ENCODE measurements around the gene BEST1.
A peak's percentile ranks its signal among the peaks of the same experiment; 100 is the strongest.

Gene BEST1

GRCh38 chr11:61950035-61950547, at the start of gene BEST1:
TSS of gene BEST1 (plus strand) at chr11:61950351. CDS start at chr11:61951807, 1,456 bp downstream.
- no peaks in the 10 kb centered on the region for H3K9me3 ChIP-seq (ENCODE audit: control insufficient read depth in 2 of 2, low read length in 2 of 2)
- no peak within 1 kb of the TSS for H3K9ac ChIP-seq (ENCODE audit: low read depth in 1 of 2, low read length in 2 of 2)
- H3K27ac ChIP-seq (ENCODE audit: low read depth in 2 of 2, low read length in 2 of 2) = peak within 1 kb of the TSS in 1 of 2 donors; percentile 32
- H3K36me3 ChIP-seq (ENCODE audit: control insufficient read depth in 2 of 2, insufficient read depth in 2 of 2, low read length in 2 of 2) = no peaks in the 10 kb centered on the region
- H3K27me3 ChIP-seq (ENCODE audit: control insufficient read depth in 2 of 2, insufficient read depth in 2 of 2, low read length in 2 of 2) = no peaks in the 10 kb centered on the region
- H3K4me3 ChIP-seq (ENCODE audit: low read length in 2 of 2) = no peak within 1 kb of the TSS
- H3K4me1 ChIP-seq (ENCODE audit: control insufficient read depth in 2 of 2, insufficient read depth in 2 of 2, low read length in 2 of 2) = peaks cover 0 to 2% of the 10 kb centered on the region in 2 donors

- H3K4me3 ChIP-seq (ENCODE audit: low read length in 2 of 2) = no peak overlapping the region
- no peaks in the 10 kb centered on the region for H3K9me3 ChIP-seq (ENCODE audit: control insufficient read depth in 2 of 2, low read length in 2 of 2)
- H3K36me3 ChIP-seq (ENCODE audit: control insufficient read depth in 2 of 2, insufficient read depth in 2 of 2, low read length in 2 of 2) = peaks cover 0 to 3% of the 10 kb centered on the region in 2 donors
- no peak overlapping the region for H3K27ac ChIP-seq (ENCODE audit: low read depth in 2 of 2, low read length in 2 of 2)
- no peak overlapping the region for H3K9ac ChIP-seq (ENCODE audit: low read depth in 1 of 2, low read length in 2 of 2)
- H3K27me3 ChIP-seq (ENCODE audit: control insufficient read depth in 2 of 2, insufficient read depth in 2 of 2, low read length in 2 of 2) = no peaks in the 10 kb centered on the region
- H3K4me1 ChIP-seq (ENCODE audit: control insufficient read depth in 2 of 2, insufficient read depth in 2 of 2, low read length in 2 of 2) = peaks cover 0 to 3% of the 10 kb centered on the region in 2 donors
These were observed 48.8 kb upstream of the BEST1 start for GRCh38 chr11:61901397-61901796.

- Histone ChIP-seq H3K9ac (ENCODE audit: low read depth in 1 of 2, low read length in 2 of 2) (no peak overlapping the region), H3K27ac (ENCODE audit: low read depth in 2 of 2, low read length in 2 of 2) (no peak overlapping the region), H3K4me1 (ENCODE audit: control insufficient read depth in 2 of 2, insufficient read depth in 2 of 2, low read length in 2 of 2) (peaks cover 0 to 3% of the 10 kb centered on the region in 2 donors), H3K4me3 (ENCODE audit: low read length in 2 of 2) (no peak overlapping the region), H3K36me3 (ENCODE audit: control insufficient read depth in 2 of 2, insufficient read depth in 2 of 2, low read length in 2 of 2) (peaks cover 0 to 3% of the 10 kb centered on the region in 2 donors), H3K9me3 (ENCODE audit: control insufficient read depth in 2 of 2, low read length in 2 of 2) (no peaks in the 10 kb centered on the region), H3K27me3 (ENCODE audit: control insufficient read depth in 2 of 2, insufficient read depth in 2 of 2, low read length in 2 of 2) (no peaks in the 10 kb centered on the region)
These were observed 47.8 kb upstream of the BEST1 start for GRCh38 chr11:61902313-61902712.

GRCh38 chr11:61903845-61904244, 46.3 kb upstream of the BEST1 start:
- H3K4me3 ChIP-seq (ENCODE audit: low read length in 2 of 2) = no peak overlapping the region
- H3K9ac ChIP-seq (ENCODE audit: low read depth in 1 of 2, low read length in 2 of 2) = no peak overlapping the region
- no peak overlapping the region for H3K27ac ChIP-seq (ENCODE audit: low read depth in 2 of 2, low read length in 2 of 2)
- no peaks in the 10 kb centered on the region for H3K27me3 ChIP-seq (ENCODE audit: control insufficient read depth in 2 of 2, insufficient read depth in 2 of 2, low read length in 2 of 2)
- no peaks in the 10 kb centered on the region for H3K9me3 ChIP-seq (ENCODE audit: control insufficient read depth in 2 of 2, low read length in 2 of 2)
- peaks cover 0 to 3% of the 10 kb centered on the region in 2 donors for H3K36me3 ChIP-seq (ENCODE audit: control insufficient read depth in 2 of 2, insufficient read depth in 2 of 2, low read length in 2 of 2)
- H3K4me1 ChIP-seq (ENCODE audit: control insufficient read depth in 2 of 2, insufficient read depth in 2 of 2, low read length in 2 of 2) = no peaks in the 10 kb centered on the region

DNA sequence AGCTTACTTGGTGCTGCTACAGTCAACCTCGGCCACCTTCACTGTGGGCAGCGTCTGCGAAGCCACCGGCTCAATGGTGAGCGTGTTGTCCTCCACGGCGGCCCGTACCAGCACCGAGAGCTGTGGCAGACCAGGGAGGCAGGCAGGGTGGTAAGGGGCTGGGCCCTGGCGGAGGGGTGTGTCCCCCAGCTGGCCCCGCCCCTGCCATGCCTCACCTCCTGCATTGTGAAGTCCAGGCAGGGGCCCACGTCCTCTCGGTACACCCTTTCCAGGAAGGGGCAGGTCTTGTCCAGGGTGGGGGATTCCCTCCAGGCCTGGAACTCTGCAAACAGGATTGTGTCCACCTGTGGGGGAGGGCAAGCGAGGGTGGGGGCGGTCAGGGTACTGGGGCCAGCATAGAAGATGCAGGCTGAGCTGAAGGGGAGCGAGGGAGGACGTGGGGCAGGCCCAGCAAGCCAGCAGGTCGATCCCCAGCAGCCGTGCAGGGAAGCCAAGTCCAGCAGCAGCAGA, 45.6 kb upstream of the BEST1 start:
- Histone ChIP-seq H3K27me3 (ENCODE audit: control insufficient read depth in 2 of 2, insufficient read depth in 2 of 2, low read length in 2 of 2) (no peaks in the 10 kb centered on the region), H3K9me3 (ENCODE audit: control insufficient read depth in 2 of 2, low read length in 2 of 2) (no peaks in the 10 kb centered on the region), H3K4me3 (ENCODE audit: low read length in 2 of 2) (no peak overlapping the region), H3K36me3 (ENCODE audit: control insufficient read depth in 2 of 2, insufficient read depth in 2 of 2, low read length in 2 of 2) (peaks cover 0 to 3% of the 10 kb centered on the region in 2 donors), H3K9ac (ENCODE audit: low read depth in 1 of 2, low read length in 2 of 2) (no peak overlapping the region), H3K27ac (ENCODE audit: low read depth in 2 of 2, low read length in 2 of 2) (no peak overlapping the region), H3K4me1 (ENCODE audit: control insufficient read depth in 2 of 2, insufficient read depth in 2 of 2, low read length in 2 of 2) (no peaks in the 10 kb centered on the region)

- Histone ChIP-seq H3K4me3 (ENCODE audit: low read length in 2 of 2) (no peak overlapping the region), H3K9ac (ENCODE audit: low read depth in 1 of 2, low read length in 2 of 2) (no peak overlapping the region), H3K4me1 (ENCODE audit: control insufficient read depth in 2 of 2, insufficient read depth in 2 of 2, low read length in 2 of 2) (no peaks in the 10 kb centered on the region), H3K36me3 (ENCODE audit: control insufficient read depth in 2 of 2, insufficient read depth in 2 of 2, low read length in 2 of 2) (peaks cover 0 to 3% of the 10 kb centered on the region in 2 donors), H3K27me3 (ENCODE audit: control insufficient read depth in 2 of 2, insufficient read depth in 2 of 2, low read length in 2 of 2) (no peaks in the 10 kb centered on the region), H3K27ac (ENCODE audit: low read depth in 2 of 2, low read length in 2 of 2) (no peak overlapping the region), H3K9me3 (ENCODE audit: control insufficient read depth in 2 of 2, low read length in 2 of 2) (no peaks in the 10 kb centered on the region)
These were observed 45.0 kb upstream of the BEST1 start for GRCh38 chr11:61905067-61905696.

- Histone ChIP-seq H3K9me3 (ENCODE audit: control insufficient read depth in 2 of 2, low read length in 2 of 2) (no peaks in the 10 kb centered on the region), H3K4me1 (ENCODE audit: control insufficient read depth in 2 of 2, insufficient read depth in 2 of 2, low read length in 2 of 2) (peaks cover 0 to 2% of the 10 kb centered on the region in 2 donors), H3K4me3 (ENCODE audit: low read length in 2 of 2) (no peak overlapping the region), H3K27me3 (ENCODE audit: control insufficient read depth in 2 of 2, insufficient read depth in 2 of 2, low read length in 2 of 2) (no peaks in the 10 kb centered on the region), H3K36me3 (ENCODE audit: control insufficient read depth in 2 of 2, insufficient read depth in 2 of 2, low read length in 2 of 2) (peaks cover 0 to 3% of the 10 kb centered on the region in 2 donors), H3K27ac (ENCODE audit: low read depth in 2 of 2, low read length in 2 of 2) (no peak overlapping the region), H3K9ac (ENCODE audit: low read depth in 1 of 2, low read length in 2 of 2) (no peak overlapping the region)
These were observed 44.2 kb upstream of the BEST1 start for GRCh38 chr11:61905801-61906521.

GRCh38 chr11:61906522-61906909, 43.6 kb upstream of the BEST1 start:
- H3K27ac ChIP-seq (ENCODE audit: low read depth in 2 of 2, low read length in 2 of 2) = no peak overlapping the region
- H3K36me3 ChIP-seq (ENCODE audit: control insufficient read depth in 2 of 2, insufficient read depth in 2 of 2, low read length in 2 of 2) = peaks cover 0 to 3% of the 10 kb centered on the region in 2 donors
- H3K4me3 ChIP-seq (ENCODE audit: low read length in 2 of 2) = no peak overlapping the region
- peaks cover 0 to 3% of the 10 kb centered on the region in 2 donors for H3K4me1 ChIP-seq (ENCODE audit: control insufficient read depth in 2 of 2, insufficient read depth in 2 of 2, low read length in 2 of 2)
- no peaks in the 10 kb centered on the region for H3K27me3 ChIP-seq (ENCODE audit: control insufficient read depth in 2 of 2, insufficient read depth in 2 of 2, low read length in 2 of 2)
- H3K9ac ChIP-seq (ENCODE audit: low read depth in 1 of 2, low read length in 2 of 2) = no peak overlapping the region
- H3K9me3 ChIP-seq (ENCODE audit: control insufficient read depth in 2 of 2, low read length in 2 of 2) = no peaks in the 10 kb centered on the region

DNA sequence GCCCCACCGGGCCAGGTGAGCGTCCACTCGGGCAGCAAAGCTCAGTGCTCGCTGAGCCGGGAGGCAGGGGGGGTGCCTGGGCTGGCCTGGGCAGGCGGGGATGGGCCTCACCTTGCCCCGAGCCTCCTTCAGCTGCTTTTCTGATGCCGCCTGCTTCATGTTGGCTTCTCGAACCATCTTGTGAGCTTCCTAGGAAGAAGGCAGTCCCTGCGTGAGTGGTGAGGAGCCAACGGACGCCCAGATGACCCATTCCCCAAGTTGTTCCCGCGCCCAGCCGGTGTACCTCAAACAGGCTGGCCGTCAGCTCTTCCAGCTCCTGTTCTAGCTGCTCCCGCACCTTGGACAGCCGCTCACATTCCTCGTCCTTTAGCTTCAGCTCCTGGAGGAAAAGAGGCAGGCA, 42.9 kb upstream of the BEST1 start:
- Histone ChIP-seq H3K27ac (ENCODE audit: low read depth in 2 of 2, low read length in 2 of 2) (no peak overlapping the region), H3K4me1 (ENCODE audit: control insufficient read depth in 2 of 2, insufficient read depth in 2 of 2, low read length in 2 of 2) (peaks cover 0 to 3% of the 10 kb centered on the region in 2 donors), H3K27me3 (ENCODE audit: control insufficient read depth in 2 of 2, insufficient read depth in 2 of 2, low read length in 2 of 2) (no peaks in the 10 kb centered on the region), H3K36me3 (ENCODE audit: control insufficient read depth in 2 of 2, insufficient read depth in 2 of 2, low read length in 2 of 2) (peaks cover 0 to 3% of the 10 kb centered on the region in 2 donors), H3K9me3 (ENCODE audit: control insufficient read depth in 2 of 2, low read length in 2 of 2) (no peaks in the 10 kb centered on the region), H3K9ac (ENCODE audit: low read depth in 1 of 2, low read length in 2 of 2) (no peak overlapping the region), H3K4me3 (ENCODE audit: low read length in 2 of 2) (no peak overlapping the region)

Measured in mucosa of rectum (tissue), 2 donors.